Liver (tissue), 3 donors: ENCODE measurements around the gene CFAP77.

ENCODE experiments used
- CTCF ChIP-seq: fragments of 150-350 bp; IDR thresholded peaks from 2 replicates; pipeline ENCODE4 v1.5.1; 2017; ENCODE audit warnings: improper control_type of control experiment, low read depth, low read length; ENCODE audit not compliant: missing input control
- RXRA ChIP-seq, 2 donors: IDR thresholded peaks; 2 replicates each; pipeline ENCODE4 v1.6.1; 2017 to 2018; ENCODE audit warnings: antibody characterized with exemption in 2 of 2, mild to moderate bottlenecking in 1 of 2
- YY1 ChIP-seq: IDR thresholded peaks from 2 replicates; pipeline ENCODE4 v1.6.1; 2016; ENCODE audit warnings: antibody characterized with exemption, mild to moderate bottlenecking
- donor health status: healthy.
- donor health status: healthy.

DNA sequence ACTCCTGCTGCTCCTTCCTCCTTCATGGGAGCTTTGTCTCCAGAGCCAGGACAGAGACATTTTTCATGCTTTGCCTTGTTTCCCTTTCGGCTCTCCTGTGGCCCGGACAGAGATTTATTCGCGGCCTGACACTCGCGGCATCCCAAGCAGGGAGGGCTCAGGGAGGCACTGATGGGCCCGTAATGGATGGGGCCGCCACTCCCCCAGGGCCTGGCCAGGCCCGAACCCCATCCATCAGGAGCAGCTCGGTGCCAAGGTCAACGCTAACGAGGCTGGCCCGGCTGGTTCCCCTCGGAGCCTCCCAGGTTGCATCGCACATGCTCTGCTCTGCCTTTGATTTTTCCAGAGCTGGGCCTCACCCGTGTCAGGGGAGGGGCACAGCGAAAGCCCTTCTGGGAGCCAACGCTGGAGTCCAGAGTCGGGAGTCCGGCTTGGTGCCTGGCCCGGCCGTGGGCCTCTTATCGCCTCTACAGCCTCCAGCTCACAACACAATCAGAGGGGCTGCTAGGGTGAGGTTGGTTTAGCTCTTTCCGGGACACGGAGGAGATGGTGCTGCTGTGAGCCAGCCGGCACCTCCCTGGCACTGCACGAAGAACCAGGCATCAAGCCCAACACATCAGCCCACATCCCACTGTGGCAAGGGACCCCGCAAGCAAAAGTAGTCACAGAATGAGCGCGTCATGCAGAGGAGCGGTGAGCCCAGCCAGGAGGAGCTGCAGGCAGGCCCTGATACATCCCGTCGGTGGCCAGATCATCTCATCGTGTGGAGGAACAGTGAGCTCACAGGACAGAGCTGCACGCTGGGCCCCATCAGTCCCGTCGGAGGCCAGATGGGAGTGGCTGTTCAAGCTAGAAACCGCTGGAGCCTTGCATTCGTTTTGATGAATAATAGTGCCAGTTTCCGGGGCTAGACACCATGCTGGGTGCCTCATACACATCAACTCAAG is 100.2 kb downstream of the CFAP77 start:
- no peak for TF ChIP-seq RXRA (IDR thresholded peaks at IDR 0.05)
- TF ChIP-seq CTCF, result no peak
- no peak for TF ChIP-seq YY1
